Naive thymus-derived CD4-positive, alpha-beta T cell (primary cell): Measurements from ENCODE around the gene MSH6. TPM values are rescaled to one million over a fixed set of nuclear protein-coding genes. Genes with fewer than 3 reads are reported as not detected.
"Not testable (repeated sequence)": the region's sequence is repeated elsewhere in the genome, so short reads cannot be mapped to it uniquely, and the experiment has no call there.

Experiments
- ATAC-seq: fragments of 150-1000 bp; cut with Tn5 transposase; 2 replicates; pipeline ENCODE4 v1.10.0; 2021; ENCODE audit warnings: mild to moderate bottlenecking, moderate library complexity
- CTCF ChIA-PET: fragments of 350-600 bp; sonication (Branson Sonifier 250); formaldehyde crosslinking; loops from one replicate; lab custom pipeline; 2021; ENCODE audit warnings: antibody characterized with exemption; lab: Charles Lee
- POLR2A ChIA-PET: fragments of 350-600 bp; sonication (Branson Sonifier 250); formaldehyde crosslinking; loops from one replicate; lab custom pipeline; 2021; ENCODE audit warnings: antibody characterized with exemption, inconsistent platforms; lab: Charles Lee
- DNase-seq, 9 donors: peaks; one replicate each; pipeline versions ENCODE4 v3.0.0 to v3.0.0-alpha.2; 2020 to 2022; ENCODE audit warnings: mixed read lengths in 1 of 9
- H3K27ac ChIP-seq: one replicate; pipeline ENCODE4 v1.7.0; 2013; ENCODE audit warnings: mild to moderate bottlenecking, low read depth, low read length, moderate library complexity
- H3K27me3 ChIP-seq, 2 donors: one replicate each; pipeline ENCODE4 v1.7.0; 2013; ENCODE audit warnings: low read length in 2 of 2, mild to moderate bottlenecking in 2 of 2, moderate library complexity in 2 of 2; ENCODE audit not compliant: control insufficient read depth in 2 of 2, insufficient read depth in 2 of 2
- H3K36me3 ChIP-seq, 3 experiments: 1 replicate in 2 of 3; 2 replicates in 1 of 3; pipeline ENCODE4 v1.7.0; 2013; ENCODE audit warnings: low read length in 3 of 3, mild to moderate bottlenecking in 3 of 3, moderate library complexity in 1 of 3; ENCODE audit not compliant: insufficient read depth in 3 of 3, control insufficient read depth in 2 of 3
- H3K4me1 ChIP-seq, 2 donors: one replicate each; pipeline ENCODE4 v1.7.0; 2013; ENCODE audit warnings: low read length in 2 of 2, mild to moderate bottlenecking in 2 of 2, moderate library complexity in 1 of 2; ENCODE audit not compliant: control insufficient read depth in 2 of 2, insufficient read depth in 2 of 2
- H3K4me3 ChIP-seq: 2 replicates; pipeline ENCODE4 v1.7.0; 2013; ENCODE audit warnings: mild to moderate bottlenecking, low read length
- H3K9me3 ChIP-seq, 3 experiments: 1 replicate in 2 of 3; 2 replicates in 1 of 3; pipeline ENCODE4 v1.7.0; 2013; ENCODE audit warnings: low read length in 3 of 3; ENCODE audit not compliant: control insufficient read depth in 2 of 3
- H3K27ac Mint-ChIP-seq, 9 donors: one replicate each; pipeline ENCODE4 v1.8.0; 2020 to 2022; ENCODE audit warnings: mixed read lengths in 9 of 9, mild to moderate bottlenecking in 8 of 9, moderate library complexity in 5 of 9, inconsistent platforms in 2 of 9
- H3K27me3 Mint-ChIP-seq, 5 donors: one replicate each; pipeline ENCODE4 v1.8.0; 2021 to 2022; ENCODE audit warnings: mixed read lengths in 5 of 5, mild to moderate bottlenecking in 1 of 5
- H3K36me3 Mint-ChIP-seq, 5 donors: one replicate each; pipeline ENCODE4 v1.8.0; 2020 to 2022; ENCODE audit warnings: mixed read lengths in 5 of 5, mild to moderate bottlenecking in 3 of 5, inconsistent platforms in 1 of 5
- H3K4me1 Mint-ChIP-seq, 7 donors: one replicate each; pipeline ENCODE4 v1.8.0; 2020 to 2022; ENCODE audit warnings: mixed read lengths in 7 of 7, mild to moderate bottlenecking in 3 of 7, inconsistent platforms in 1 of 7
- H3K4me3 Mint-ChIP-seq, 10 donors: one replicate each; pipeline ENCODE4 v1.8.0; 2020 to 2022; ENCODE audit warnings: mild to moderate bottlenecking in 10 of 10, mixed read lengths in 10 of 10, moderate library complexity in 6 of 10, inconsistent platforms in 2 of 10
- H3K9me3 Mint-ChIP-seq, 11 donors: one replicate each; pipeline ENCODE4 v1.8.0; 2020 to 2022; ENCODE audit warnings: mixed read lengths in 11 of 11, mild to moderate bottlenecking in 4 of 11, inconsistent platforms in 1 of 11, moderate library complexity in 1 of 11
- intact Hi-C, 2 donors: fragments of 100-400 bp; cut with micrococcal nuclease; formaldehyde crosslinking; loops; one replicate each; pipeline ENCODE4 v1.15.1; 2023
- polyA plus RNA-seq, 2 donors: library from polyadenylated mRNA; unstranded; fragments of 300-500 nt; fragmentation: Illumina TruSeq; gene quantifications; one replicate each; pipeline ENCODE4 v1.2.3, GENCODE V29; 2021
- total RNA-seq, 6 experiments: library from RNA in 5 of 6; stranded (reverse) in 5 of 6; gene quantifications; 1 replicate in 5 of 6; 2 replicates in 1 of 6; pipeline ENCODE4 v1.2.3 and lab custom pipeline; 2021 to 2026

The MSH6 gene
- total and polyA plus RNA-seq, 7 experiments from 2014 or later, result 20.5 to 82.3 (median 41.6) TPM

- intact Hi-C loops, result no loop called here
- H3K27me3 ChIP-seq, result no peaks in the 10 kb centered on the region
- H3K27ac ChIP-seq, result no peak overlapping the region
- peak overlapping the region in 2 of 10 donors; percentile 4 to 7 for H3K4me3 Mint-ChIP-seq
- H3K9me3 ChIP-seq, result no peaks in the 10 kb centered on the region
- H3K4me1 Mint-ChIP-seq, result peaks cover 14 to 58% (median 44%) of the 10 kb centered on the region in 7 donors
- H3K9me3 Mint-ChIP-seq, result no peaks in the 10 kb centered on the region
- H3K4me3 ChIP-seq, result no peak overlapping the region
- ChIA-PET POLR2A (no interaction called here), CTCF (no interaction called here)
- H3K27me3 Mint-ChIP-seq, result no peaks in the 10 kb centered on the region
- no peaks in the 10 kb centered on the region for H3K4me1 ChIP-seq
- peak overlapping the region in 6 of 9 donors; percentile 2 to 83 (median 41) for H3K27ac Mint-ChIP-seq
- H3K36me3 ChIP-seq, result peaks cover 0 to 5% (median 2%) of the 10 kb centered on the region in 3 experiments
- DNase-seq, result no peak
- ATAC-seq, result no peak
- H3K36me3 Mint-ChIP-seq, result peaks cover 0 to 8% (median 3%) of the 10 kb centered on the region in 5 donors
Measured at GRCh38 chr2:47844162-47844561, 61.2 kb downstream of the MSH6 start.

GRCh38 chr2:47849368-47849767 lies 66.4 kb downstream of the MSH6 start:
- H3K36me3 Mint-ChIP-seq, result peaks cover 0 to 8% (median 0%) of the 10 kb centered on the region in 5 donors
- no peak for ATAC-seq
- H3K4me1 ChIP-seq, result peaks cover 0 to 5% of the 10 kb centered on the region in 2 donors
- intact Hi-C loops, result no loop called here
- DNase-seq, result no peak
- peaks cover 5 to 79% (median 67%) of the 10 kb centered on the region in 7 donors for H3K4me1 Mint-ChIP-seq
- H3K27ac ChIP-seq, result no peak overlapping the region
- H3K36me3 ChIP-seq, result no peaks in the 10 kb centered on the region
- H3K4me3 ChIP-seq, result no peak overlapping the region
- no peak overlapping the region for H3K4me3 Mint-ChIP-seq
- POLR2A ChIA-PET, result no interaction called here
- CTCF ChIA-PET, result interaction anchor here (0.6 kb wide), 1 partner anchor 62 kb away, joined by 3 read pairs; no protein-coding TSS in a partner anchor
- H3K27me3 ChIP-seq, result no peaks in the 10 kb centered on the region
- H3K27ac Mint-ChIP-seq, result peak overlapping the region in 3 of 9 donors; percentile 3 to 75 (median 33)
- H3K27me3 Mint-ChIP-seq, result no peaks in the 10 kb centered on the region
- H3K9me3 ChIP-seq, result no peaks in the 10 kb centered on the region
- H3K9me3 Mint-ChIP-seq, result no peaks in the 10 kb centered on the region

- DNase-seq (no peak), ATAC-seq (no peak)
- Mint-ChIP-seq H3K27me3 (no peaks in the 10 kb centered on the region), H3K9me3 (no peaks in the 10 kb centered on the region), H3K27ac (peak overlapping the region in 2 of 9 donors; percentile 36 to 75), H3K4me3 (peak overlapping the region in 3 of 10 donors; percentile 10 to 20 (median 11)), H3K4me1 (peaks cover 7 to 77% (median 67%) of the 10 kb centered on the region in 7 donors), H3K36me3 (peaks cover 0 to 8% (median 0%) of the 10 kb centered on the region in 5 donors)
- ChIA-PET POLR2A (no interaction called here), CTCF (no interaction called here)
- Histone ChIP-seq H3K27ac (no peak overlapping the region), H3K36me3 (no peaks in the 10 kb centered on the region), H3K4me1 (peaks cover 0 to 5% of the 10 kb centered on the region in 2 donors), H3K9me3 (no peaks in the 10 kb centered on the region), H3K4me3 (no peak overlapping the region), H3K27me3 (no peaks in the 10 kb centered on the region)
- intact Hi-C loops, result no loop called here
Measured at GRCh38 chr2:47850198-47850597, 67.3 kb downstream of the MSH6 start.

GRCh38 chr2:47853067-47853777 lies 70.3 kb downstream of the MSH6 start:
- intact Hi-C loops, H3K27me3 ChIP-seq, H3K36me3 Mint-ChIP-seq, DNase-seq, H3K9me3 Mint-ChIP-seq, H3K27ac ChIP-seq, H3K4me3 Mint-ChIP-seq, ATAC-seq, H3K27me3 Mint-ChIP-seq, H3K9me3 ChIP-seq, H3K4me3 ChIP-seq, H3K36me3 ChIP-seq: not testable (repeated sequence)
- Mint-ChIP-seq H3K27ac (peak overlapping the region in 2 of 9 donors; percentile 13 to 43), H3K4me1 (peaks cover 26 to 87% (median 82%) of the 10 kb centered on the region in 7 donors)
- ChIA-PET CTCF (interaction anchor here (0.5 to 0.9 kb wide), 3 partner anchors 176 to 275 kb away, joined by 3 read pairs; no protein-coding TSS in a partner anchor), POLR2A (interaction anchor here (0.6 kb wide), 1 partner anchor 1236 kb away, joined by 4 read pairs; no protein-coding TSS in a partner anchor)
- peaks cover 5 to 11% of the 10 kb centered on the region in 2 donors for H3K4me1 ChIP-seq

Other genes with a start within 250 kb of the MSH6 start
- under 1 TPM; 0.20 to 0.43 (median 0.27) TPM for gene KCNK12, start 212.2 kb upstream of the MSH6 start, total RNA-seq
- gene KCNK12, start 212.2 kb upstream of the MSH6 start, polyA plus RNA-seq, result under 1 TPM; 0.18 to 0.25 TPM
- gene FBXO11, start 123.4 kb downstream of the MSH6 start, total RNA-seq, result 10 to 100 TPM; 54.6 to 92.1 (median 85.5) TPM
- 1 to 10 TPM; 7.7 to 9.0 TPM for gene FBXO11, start 123.4 kb downstream of the MSH6 start, polyA plus RNA-seq